OCI-LY7 (cell line): ENCODE data around the gene ZYX. TPM values are rescaled to one million over a fixed set of nuclear protein-coding genes. Genes with fewer than 3 reads are reported as not detected.

Experiments
- BruUV-seq: library from RNA; stranded (reverse); fragments of 400-500 nt; replicated peaks from 2 replicates; lab custom pipeline; 2021; lab: Mats Ljungman, UMichigan
- CTCF ChIA-PET: fragments of 300-600 bp; sonication (Branson Sonifier 250); formaldehyde crosslinking; loops from one replicate; lab custom pipeline; 2022; ENCODE audit warnings: antibody characterized with exemption; ENCODE audit not compliant: unreplicated experiment; lab: Charles Lee
- POLR2A ChIA-PET: fragments of 300-600 bp; sonication (Branson Sonifier 250); formaldehyde crosslinking; loops from one replicate; lab custom pipeline; 2022; ENCODE audit warnings: antibody characterized with exemption; lab: Charles Lee
- DNase-seq: peaks from one replicate; pipeline ENCODE4 v3.0.0-alpha.2; 2015; ENCODE audit warnings: low spot score
- H2AFZ ChIP-seq: fragments of 200-600 bp; sonication (generic), shearing (Covaris generic); 2 replicates; pipeline ENCODE4 v1.6.1; 2014; ENCODE audit warnings: mild to moderate bottlenecking, antibody characterized with exemption, low read length, moderate library complexity
- H3K27ac ChIP-seq: fragments of 200-600 bp; sonication (generic); 2 replicates; pipeline ENCODE4 v1.5.1; 2014; ENCODE audit warnings: mixed run types, low read depth, mild to moderate bottlenecking, moderate library complexity, low read length, inconsistent platforms; ENCODE audit not compliant: poor library complexity, severe bottlenecking
- H3K36me3 ChIP-seq: fragments of 200-600 bp; sonication (generic); 2 replicates; pipeline ENCODE4 v1.6.1; 2014; ENCODE audit warnings: mild to moderate bottlenecking, antibody characterized with exemption, low read length, moderate library complexity, mixed read lengths; ENCODE audit not compliant: insufficient read depth
- H3K4me1 ChIP-seq: fragments of 200-600 bp; sonication (generic); 2 replicates; pipeline ENCODE4 v1.5.1; 2014; ENCODE audit warnings: mild to moderate bottlenecking, low read length; ENCODE audit not compliant: insufficient read depth, poor library complexity, severe bottlenecking
- H3K4me2 ChIP-seq: fragments of 200-600 bp; sonication (generic); 2 replicates; pipeline ENCODE4 v1.6.1; 2014; ENCODE audit warnings: mild to moderate bottlenecking, low read length
- H3K4me3 ChIP-seq: fragments of 200-600 bp; sonication (generic); 2 replicates; pipeline ENCODE4 v1.5.1; 2014; ENCODE audit warnings: mild to moderate bottlenecking, low read depth, low read length; ENCODE audit not compliant: poor library complexity, severe bottlenecking
- H3K79me2 ChIP-seq: fragments of 200-600 bp; sonication (generic); 2 replicates; pipeline ENCODE4 v1.6.1; 2016; ENCODE audit warnings: low read depth, mild to moderate bottlenecking, low read length, moderate library complexity, mixed read lengths; ENCODE audit not compliant: insufficient read depth
- H3K9me2 ChIP-seq: fragments of 200-600 bp; sonication (generic); 2 replicates; pipeline ENCODE4 v1.6.1; 2016; ENCODE audit warnings: mild to moderate bottlenecking, low read length, mixed read lengths; ENCODE audit not compliant: insufficient read depth
- H3K9me3 ChIP-seq: fragments of 200-600 bp; sonication (generic); 2 replicates; pipeline ENCODE4 v1.6.1; 2014; ENCODE audit warnings: mild to moderate bottlenecking, mixed run types, low read length, mixed read lengths
- H4K20me1 ChIP-seq: fragments of 200-600 bp; sonication (generic); 2 replicates; pipeline ENCODE4 v1.6.1; 2014; ENCODE audit warnings: mild to moderate bottlenecking, antibody characterized with exemption, low read length, moderate library complexity, mixed read lengths; ENCODE audit not compliant: insufficient read depth
- CTCF ChIP-seq: fragments of 200-600 bp; sonication (generic); conservative IDR thresholded peaks from 2 replicates; pipeline ENCODE4 v1.5.1; 2014; ENCODE audit warnings: mild to moderate bottlenecking, antibody characterized with exemption, low read length, moderate library complexity, mixed read lengths
- EZH2phosphoT487 ChIP-seq: fragments of 200-600 bp; sonication (generic); IDR thresholded peaks from 2 replicates; pipeline ENCODE4 v1.6.1; 2018; ENCODE audit warnings: low read depth, borderline replicate concordance, mild to moderate bottlenecking, mixed run types, antibody characterized with exemption, low read length, moderate library complexity, mixed read lengths
- intact Hi-C: fragments of 100-400 bp; cut with micrococcal nuclease; formaldehyde crosslinking; loops from one replicate; pipeline ENCODE4 v1.10.0; 2022; ENCODE audit not compliant: unreplicated experiment
- total RNA-seq, 2 experiments: library from RNA; depleted of rRNA in 1 of 2; stranded (reverse); fragments of >200 nt in 1 of 2; shearing (Covaris generic) in 1 of 2; gene quantifications; 2 replicates each; pipeline ENCODE4 v1.2.3, GENCODE V29; 2014 to 2022

ZYX gene
- total RNA-seq, 2 experiments from 2014 or later: 0.44 to 4.2 TPM

GRCh38 chr7:143417734-143418383 is 36.7 kb downstream of the ZYX start:
- no peak overlapping the region for H3K27ac ChIP-seq
- CTCF ChIA-PET: no interaction called here
- intact Hi-C loops: loop anchor here (5.0 kb wide), 1 partner anchor 91 kb away; no protein-coding TSS in a partner anchor
- H3K4me2 ChIP-seq: no peak overlapping the region
- H3K9me2 ChIP-seq: no peaks in the 10 kb centered on the region
- H3K4me3 ChIP-seq: no peak overlapping the region
- H2AFZ ChIP-seq: no peak overlapping the region
- H3K36me3 ChIP-seq: no peaks in the 10 kb centered on the region
- POLR2A ChIA-PET: interaction anchor here (1.8 kb wide), 1 partner anchor 11 kb away, joined by 4 read pairs; no protein-coding TSS in a partner anchor
- H4K20me1 ChIP-seq: no peaks in the 10 kb centered on the region
- H3K4me1 ChIP-seq: no peaks in the 10 kb centered on the region
- no TSS peak for BruUV-seq
- no peaks in the 10 kb centered on the region for H3K79me2 ChIP-seq
- TF ChIP-seq EZH2phosphoT487 (no peak), CTCF (no peak)
- H3K9me3 ChIP-seq: no peaks in the 10 kb centered on the region
- DNase-seq: no peak

GRCh38 chr7:143418681-143419458 is 37.7 kb downstream of the ZYX start:
- no TSS peak for BruUV-seq
- TF ChIP-seq CTCF: no peak
- no peak for TF ChIP-seq EZH2phosphoT487
- intact Hi-C loops: loop anchor here (5.0 kb wide), 1 partner anchor 92 kb away; no protein-coding TSS in a partner anchor

More at GRCh38 chr7:143418681-143419458, 37.7 kb downstream of the ZYX start:
- Histone ChIP-seq H2AFZ (no peak overlapping the region), H3K36me3 (no peaks in the 10 kb centered on the region), H3K27ac (no peak overlapping the region), H3K4me2 (no peak overlapping the region), H3K4me1 (no peaks in the 10 kb centered on the region), H3K4me3 (no peak overlapping the region), H3K9me3 (no peaks in the 10 kb centered on the region), H3K9me2 (no peaks in the 10 kb centered on the region), H3K79me2 (no peaks in the 10 kb centered on the region), H4K20me1 (no peaks in the 10 kb centered on the region)
- DNase-seq: no peak
- CTCF ChIA-PET: no interaction called here
- POLR2A ChIA-PET: interaction anchor here (0.7 kb wide), 1 partner anchor 15 kb away, joined by 6 read pairs; no protein-coding TSS in a partner anchor
